Activated CD4-positive, alpha-beta T cell treated with anti-CD3 and anti-CD28 coated beads for 48 hours (primary cell): ENCODE data around the gene PRSS33.
A peak's percentile ranks its signal among the peaks of the same experiment; 100 is the strongest.

ENCODE experiments used
- DNase-seq: peaks from one replicate; pipeline ENCODE4 v3.0.0-alpha.2; 2020

PRSS33 gene

DNA sequence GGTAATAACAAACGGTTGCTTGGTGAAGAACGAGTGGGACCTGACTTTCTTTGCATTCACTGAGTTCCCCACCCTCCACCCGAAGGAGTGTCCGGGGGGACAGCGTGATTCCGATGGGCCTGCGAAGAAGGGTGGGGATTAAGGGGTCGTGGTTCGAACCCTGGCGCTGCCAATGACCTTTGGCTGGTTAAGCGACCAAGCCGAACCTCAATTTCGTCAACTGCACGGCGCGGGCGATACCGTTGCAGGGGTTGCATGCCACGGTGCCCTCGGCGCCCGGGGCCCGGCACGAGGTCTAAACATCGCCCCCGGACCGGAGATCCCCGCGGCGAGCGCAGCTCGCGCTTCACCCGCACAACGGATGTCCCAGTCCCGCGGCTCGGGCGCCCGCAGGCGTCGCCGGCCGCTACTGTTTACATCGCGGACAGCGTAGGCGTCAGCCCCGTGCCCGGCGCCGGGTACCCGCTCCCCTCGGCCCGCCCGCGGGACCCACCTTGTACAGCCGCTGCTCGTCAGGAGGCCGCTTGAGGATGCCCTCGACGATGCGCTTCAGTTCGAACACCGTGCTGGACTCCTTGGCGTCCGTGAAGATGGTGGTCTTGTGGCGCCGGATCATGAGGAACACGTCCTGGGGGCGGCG, 10.7 kb downstream of the PRSS33 start:
- DNase-seq, result peak; percentile 56

DNA sequence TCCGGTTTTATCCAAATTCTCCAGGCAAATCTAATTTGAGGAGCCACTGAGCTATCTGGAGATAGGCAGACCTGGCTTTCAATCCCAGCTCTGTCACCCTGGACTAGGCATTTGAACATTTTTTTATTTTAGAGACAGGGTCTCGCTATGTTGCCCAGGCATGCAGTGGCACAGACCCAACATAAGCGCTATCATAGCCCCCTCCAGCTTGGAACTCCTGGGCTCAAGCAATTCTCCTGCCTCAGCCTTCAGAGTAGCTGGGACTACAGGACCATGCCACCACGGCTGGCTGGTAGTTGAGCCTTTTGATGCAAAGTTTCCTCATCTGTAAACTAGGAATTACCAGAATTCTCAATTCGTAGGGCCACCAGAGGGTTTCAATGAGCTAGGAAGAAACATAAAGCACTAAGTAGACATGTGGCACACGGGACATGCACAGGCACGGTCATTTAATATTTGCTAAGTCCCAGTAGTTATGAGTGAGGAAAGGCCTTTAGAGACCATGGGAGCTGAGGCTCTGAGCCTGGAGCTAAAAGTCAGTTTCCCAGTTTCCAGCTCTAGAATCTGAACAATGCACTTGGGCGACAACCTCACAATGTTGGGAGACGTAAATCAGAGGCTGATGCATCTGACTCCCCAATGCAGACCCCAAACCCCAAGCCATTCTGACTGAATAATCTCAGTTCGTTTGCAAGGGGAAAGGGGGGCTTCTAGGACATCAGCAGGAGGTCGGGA, 11.4 kb downstream of the PRSS33 start:
- no peak for DNase-seq

DNA sequence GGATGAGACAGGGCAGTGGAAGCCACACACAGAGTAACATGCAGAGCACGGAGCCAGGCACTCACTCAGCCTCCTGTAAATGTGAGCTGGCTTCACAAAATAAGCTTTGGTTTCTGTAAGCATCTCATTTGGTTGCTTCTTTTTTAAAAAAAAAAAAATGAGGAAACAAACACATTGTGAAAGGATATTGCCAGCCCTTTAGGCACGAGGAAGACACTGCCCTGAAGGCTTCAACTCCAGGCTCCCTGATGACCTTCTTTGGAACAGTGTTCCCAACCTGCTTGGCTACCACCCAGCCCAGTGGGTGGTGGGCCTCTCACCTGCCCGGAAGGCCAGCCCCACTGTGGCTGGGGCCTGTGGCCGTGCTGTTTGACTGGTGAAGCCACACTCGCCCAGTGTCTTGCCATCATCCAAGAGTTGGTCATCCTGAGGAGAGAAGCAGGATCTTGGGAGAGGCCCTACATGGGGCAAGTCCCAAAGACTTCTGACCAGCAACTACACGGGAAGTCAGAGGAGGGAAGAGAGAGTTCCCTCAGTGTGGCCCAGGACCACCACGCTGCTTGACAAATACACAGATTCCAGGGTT, 12.1 kb downstream of the PRSS33 start:
- DNase-seq, result no peak

DNA sequence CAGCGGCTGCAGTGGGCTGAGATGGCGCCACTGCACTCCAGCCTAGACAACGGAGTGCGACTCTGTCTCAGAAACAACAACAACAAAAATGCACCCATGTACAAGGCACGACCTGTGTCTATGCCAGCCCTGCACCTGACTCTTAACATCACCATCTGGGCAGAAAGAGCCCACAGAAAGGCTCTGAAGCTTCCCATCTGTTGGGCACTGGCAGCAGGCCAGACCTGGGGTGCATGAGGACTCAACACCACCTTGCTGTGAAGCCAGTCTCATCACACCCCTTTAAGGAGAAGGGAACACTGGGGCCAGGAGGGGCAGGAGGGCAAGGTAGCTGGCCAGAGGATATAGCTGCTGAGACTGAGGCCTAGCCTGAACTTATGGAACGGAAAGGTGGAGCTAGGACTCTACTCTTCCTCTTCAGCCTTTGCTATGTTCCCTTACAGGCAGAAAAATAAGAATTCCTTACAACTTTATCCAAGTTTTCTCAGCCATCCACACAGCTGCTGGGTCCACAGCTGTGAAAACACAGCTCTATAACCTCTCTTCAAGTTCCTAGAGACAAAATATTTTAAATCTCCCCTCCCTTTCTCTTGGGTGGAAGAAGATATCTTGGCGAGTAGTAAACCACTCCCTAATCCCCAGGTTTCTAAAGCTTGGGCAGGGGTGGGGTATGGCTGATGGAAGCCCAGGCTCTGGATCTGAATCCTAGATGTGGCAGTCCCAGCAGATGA, 13.0 kb downstream of the PRSS33 start:
- DNase-seq, result no peak

DNA sequence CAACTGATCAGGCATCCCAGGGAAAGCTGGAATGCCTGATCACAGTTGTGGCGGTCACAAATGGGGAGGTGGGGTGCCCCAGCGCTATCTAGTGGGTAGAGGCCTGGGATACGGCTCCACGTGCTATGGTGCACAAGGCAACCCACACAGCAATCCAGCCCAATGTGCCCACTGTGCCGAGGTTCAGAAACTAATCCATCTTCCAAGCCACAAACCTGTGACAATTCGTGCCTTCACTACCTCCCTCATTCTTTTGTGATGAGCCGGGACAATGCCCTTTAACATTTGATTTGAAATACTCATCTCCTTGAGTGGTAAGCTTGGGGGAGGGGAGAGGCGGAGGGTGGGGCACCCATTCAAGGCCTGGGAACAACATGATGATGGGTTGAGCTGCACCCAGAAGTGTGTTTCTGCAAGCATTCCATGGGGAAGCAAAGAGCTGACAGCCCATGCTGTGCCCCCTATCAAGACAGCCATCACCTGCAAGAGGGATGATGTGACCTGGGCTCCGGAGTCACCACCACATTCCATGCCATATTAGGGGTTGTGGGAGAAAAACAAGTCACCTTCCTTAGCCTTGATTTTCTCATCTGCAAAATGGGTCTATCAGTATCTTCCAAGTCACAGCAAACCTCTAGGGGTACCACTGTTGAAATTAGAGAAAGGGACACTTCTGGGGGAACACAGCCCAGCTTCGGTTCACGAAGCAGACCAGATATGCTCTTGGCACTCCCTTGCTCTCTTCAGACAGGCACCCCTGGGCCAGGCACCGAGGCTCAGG, 14.0 kb downstream of the PRSS33 start:
- no peak for DNase-seq

DNA sequence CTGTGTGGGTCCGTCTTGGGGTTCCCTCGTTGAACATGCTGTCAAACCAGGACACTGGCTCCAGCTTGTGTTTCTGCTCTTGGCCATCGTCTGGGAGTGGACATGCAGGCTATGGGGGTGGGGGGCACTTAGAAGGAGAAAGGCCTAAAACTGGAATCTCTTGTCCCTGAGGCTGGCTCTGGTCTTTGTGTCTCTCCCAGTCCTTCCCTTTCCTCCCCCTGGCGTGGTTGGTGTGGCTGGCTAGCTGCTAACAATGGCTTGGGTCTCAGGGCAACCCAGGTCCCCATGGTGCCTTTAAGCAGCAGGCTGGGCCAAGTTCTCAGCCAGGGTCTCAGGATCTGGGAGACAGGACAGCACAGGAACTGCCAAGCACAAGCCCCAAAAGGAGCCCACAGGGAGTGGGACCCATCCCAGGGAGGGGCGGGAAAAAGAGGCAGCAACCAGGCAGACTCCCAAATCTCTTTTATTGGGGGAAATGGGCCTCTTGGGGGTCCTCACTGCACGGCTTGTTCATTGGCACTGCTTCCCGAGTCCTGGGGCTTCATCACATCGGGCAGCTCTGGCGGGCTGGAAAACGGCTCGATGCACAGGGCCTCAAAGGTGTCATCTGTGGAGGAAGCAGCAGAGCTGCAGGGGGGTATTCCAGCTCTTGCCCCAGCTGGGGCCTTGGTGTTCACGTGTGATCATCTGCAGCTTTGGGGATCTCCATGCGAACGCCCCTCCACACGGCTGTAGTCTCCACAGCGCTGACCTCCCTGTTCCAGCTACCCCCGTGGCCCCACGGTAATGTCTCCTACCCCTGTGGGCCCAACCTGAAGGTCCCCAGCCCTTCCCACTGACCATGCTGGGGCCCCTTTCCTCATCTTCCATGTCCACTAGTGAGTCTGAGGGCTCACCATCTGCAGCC, 15.6 kb downstream of the PRSS33 start:
- no peak for DNase-seq

DNA sequence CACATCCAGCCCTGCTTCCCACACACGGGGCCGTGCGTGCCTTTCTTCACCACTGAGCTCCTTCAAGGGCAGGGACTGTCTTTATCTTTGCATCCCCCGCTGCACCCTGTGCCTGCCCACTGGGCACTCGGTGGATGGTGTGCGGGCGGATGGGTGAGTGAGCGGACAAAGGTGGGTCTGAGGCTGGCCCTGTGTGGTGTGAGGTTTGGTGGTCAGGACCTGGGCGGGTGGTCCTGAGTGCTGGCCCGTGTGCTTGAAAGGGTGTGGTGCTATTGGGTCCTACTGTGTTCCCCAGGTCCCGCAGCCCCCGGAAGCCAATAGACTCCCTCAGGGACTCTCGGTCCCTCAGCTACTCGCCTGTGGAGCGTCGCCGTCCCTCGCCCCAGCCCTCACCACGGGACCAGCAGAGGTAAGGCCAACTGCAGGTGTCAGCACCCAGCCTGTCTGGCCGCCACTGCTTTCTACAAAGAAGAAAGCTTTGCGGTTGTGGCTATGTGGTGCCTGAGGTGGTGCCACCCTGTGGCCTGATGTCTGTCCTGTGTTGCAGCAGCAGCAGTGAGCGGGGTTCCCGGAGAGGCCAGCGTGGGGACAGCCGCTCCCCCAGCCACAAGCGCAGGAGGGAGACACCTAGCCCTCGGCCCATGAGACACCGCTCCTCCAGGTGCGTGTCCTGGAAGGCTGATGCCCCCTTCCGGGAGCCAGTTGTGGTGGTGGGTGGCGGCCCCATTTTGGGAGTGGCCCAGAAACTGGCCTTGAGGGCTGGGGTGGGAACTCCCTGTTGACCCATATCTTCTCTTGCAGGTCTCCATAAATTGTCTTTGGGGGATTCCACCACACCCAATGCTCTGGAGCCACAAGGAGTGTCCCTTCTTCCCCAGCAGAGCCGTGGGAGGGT, 17.1 kb downstream of the PRSS33 start:
- no peak for DNase-seq

DNA sequence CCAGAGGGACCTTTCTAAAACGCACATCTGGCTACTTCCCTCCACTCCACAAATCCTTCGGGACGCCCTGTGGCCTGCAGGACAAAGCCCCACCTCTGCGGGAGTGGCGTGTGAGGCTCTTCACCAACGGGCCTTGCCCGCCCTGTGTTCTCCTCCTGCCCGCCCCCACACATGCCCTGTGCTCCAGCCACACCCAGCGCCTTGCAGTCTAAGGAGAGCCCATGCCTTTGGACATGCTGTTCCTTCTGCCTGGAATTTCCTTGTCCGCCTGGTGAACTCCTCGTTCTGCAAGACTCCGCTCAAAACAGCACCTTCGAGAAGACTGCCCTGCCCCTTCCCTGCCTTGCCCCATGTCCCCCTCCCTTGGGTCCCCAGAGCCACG, 17.7 kb downstream of the PRSS33 start:
- DNase-seq, result no peak

DNA sequence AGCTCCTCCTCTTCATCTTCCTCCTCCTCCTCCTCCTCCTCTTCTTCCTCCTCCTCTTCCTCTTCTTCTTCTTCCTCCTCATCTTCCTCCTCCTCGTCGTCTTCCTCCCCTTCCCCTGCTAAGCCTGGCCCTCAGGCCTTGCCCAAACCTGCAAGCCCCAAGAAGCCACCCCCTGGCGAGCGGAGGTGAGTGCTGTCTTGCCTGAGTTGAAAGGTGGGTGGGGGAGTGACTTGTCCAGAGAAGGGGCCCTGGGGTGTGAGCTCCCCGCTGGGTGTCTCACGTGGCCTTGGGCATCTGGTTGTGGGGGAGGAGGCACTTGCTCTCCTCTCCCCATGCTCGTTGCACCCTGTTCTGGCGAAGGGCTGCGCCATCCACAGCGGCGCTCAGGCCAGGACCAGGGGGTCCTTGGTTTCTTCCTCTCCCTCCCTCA, 18.2 kb downstream of the PRSS33 start:
- DNase-seq, result no peak

DNA sequence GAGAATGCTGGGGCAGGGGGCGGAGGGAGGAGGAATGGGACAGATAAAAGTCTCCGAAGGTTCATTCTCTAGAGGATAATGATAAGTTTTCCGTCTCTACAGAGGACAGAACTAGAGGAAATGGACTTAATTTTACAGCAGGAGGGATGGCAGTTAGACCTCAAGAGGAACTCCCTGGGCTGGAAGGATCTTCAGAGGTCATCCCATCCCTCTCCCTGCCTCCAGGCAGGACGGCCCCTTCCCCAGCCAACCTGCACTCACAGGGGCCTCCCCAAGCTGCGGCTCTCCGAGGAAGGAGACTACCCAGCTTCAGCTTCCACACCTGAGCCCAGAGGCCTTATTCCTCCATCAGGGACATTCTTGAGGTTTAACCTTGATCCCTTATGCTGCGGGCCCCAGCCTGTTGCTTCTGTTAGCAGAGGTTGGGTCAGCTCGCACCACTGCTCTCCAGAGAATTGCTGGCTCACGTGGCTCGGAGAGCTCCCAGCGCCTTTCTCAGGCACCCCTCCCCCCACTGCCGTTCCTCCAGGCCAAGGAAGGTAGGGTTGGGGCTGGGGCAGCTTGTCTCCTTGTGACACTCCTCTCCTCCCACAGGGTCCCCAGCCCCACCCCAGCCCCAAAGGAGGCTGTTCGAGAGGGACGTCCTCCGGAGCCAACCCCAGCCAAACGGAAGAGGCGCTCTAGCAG, 18.8 kb downstream of the PRSS33 start:
- DNase-seq, result no peak

DNA sequence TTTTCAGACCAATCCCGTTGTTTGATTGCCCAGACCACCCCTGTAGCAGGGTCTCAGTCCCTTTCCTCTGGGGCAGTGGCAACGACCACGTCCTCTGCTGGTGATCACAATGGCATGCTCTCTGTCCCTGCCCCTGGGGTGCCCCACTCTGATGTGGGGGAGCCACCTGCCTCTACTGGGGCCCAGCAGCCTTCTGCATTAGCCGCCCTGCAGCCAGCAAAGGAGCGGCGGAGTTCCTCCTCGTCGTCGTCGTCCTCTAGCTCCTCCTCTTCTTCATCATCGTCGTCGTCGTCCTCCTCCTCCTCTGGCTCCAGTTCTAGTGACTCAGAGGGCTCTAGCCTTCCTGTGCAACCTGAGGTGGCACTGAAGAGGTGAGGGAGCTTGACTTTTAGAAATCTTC, 19.5 kb downstream of the PRSS33 start:
- DNase-seq, result no peak

DNA sequence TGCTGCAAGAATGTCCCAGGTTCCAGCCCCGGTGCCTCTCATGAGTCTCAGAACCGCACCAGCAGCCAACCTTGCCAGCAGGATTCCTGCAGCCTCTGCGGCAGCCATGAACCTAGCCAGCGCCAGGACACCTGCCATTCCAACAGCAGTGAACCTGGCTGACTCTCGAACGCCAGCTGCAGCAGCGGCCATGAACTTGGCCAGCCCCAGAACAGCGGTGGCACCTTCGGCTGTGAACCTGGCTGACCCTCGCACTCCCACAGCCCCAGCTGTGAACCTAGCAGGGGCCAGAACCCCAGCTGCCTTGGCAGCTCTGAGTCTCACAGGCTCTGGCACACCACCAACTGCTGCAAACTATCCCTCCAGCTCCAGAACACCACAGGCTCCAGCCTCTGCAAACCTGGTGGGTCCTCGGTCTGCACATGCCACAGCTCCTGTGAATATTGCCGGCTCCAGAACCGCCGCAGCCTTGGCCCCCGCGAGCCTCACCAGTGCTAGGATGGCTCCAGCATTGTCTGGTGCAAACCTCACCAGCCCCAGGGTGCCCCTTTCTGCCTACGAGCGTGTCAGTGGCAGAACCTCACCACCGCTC, 20.1 kb downstream of the PRSS33 start:
- no peak for DNase-seq

DNA sequence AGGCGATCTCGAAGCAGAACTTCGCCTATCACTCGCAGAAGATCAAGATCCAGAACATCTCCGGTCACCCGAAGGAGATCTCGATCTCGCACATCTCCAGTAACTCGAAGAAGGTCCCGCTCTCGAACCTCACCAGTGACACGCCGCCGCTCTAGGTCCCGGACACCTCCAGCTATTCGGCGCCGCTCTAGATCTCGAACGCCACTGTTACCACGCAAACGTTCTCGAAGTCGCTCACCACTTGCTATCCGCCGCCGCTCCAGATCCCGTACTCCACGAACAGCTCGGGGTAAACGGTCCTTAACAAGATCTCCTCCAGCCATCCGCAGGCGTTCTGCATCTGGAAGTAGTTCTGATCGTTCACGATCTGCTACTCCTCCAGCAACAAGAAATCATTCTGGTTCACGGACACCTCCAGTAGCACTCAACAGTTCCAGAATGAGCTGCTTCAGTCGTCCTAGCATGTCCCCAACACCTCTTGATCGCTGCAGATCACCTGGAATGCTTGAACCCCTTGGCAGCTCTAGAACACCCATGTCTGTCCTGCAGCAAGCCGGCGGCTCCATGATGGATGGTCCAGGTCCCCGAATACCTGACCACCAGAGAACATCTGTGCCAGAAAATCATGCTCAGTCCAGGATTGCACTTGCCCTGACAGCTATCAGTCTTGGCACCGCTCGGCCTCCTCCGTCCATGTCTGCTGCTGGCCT, 20.8 kb downstream of the PRSS33 start:
- DNase-seq, result no peak

DNA sequence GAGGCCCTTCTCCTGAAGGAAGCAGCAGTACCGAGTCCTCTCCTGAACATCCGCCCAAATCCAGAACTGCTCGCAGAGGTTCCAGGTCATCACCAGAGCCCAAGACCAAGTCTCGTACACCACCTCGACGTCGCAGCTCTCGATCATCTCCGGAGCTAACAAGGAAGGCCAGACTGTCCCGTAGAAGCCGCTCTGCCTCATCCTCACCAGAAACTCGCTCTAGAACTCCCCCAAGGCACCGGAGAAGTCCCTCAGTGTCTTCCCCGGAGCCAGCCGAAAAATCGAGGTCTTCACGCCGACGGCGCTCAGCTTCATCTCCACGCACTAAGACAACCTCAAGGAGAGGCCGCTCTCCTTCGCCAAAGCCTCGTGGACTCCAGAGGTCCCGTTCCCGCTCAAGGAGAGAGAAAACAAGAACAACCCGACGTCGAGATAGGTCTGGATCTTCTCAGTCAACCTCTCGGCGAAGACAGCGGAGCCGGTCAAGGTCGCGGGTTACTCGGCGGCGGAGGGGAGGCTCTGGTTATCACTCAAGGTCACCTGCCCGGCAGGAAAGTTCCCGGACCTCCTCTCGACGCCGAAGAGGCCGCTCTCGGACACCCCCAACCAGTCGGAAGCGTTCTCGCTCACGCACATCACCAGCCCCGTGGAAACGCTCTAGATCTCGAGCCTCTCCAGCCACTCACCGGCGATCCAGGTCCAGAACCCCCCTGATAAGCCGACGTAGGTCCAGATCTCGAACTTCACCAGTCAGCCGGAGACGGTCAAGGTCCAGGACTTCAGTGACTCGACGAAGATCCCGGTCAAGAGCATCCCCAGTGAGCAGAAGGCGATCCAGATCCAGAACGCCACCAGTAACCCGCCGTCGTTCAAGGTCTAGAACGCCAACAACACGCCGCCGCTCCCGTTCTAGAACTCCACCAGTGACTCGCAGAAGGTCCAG, 21.6 kb downstream of the PRSS33 start:
- DNase-seq, result no peak

DNA sequence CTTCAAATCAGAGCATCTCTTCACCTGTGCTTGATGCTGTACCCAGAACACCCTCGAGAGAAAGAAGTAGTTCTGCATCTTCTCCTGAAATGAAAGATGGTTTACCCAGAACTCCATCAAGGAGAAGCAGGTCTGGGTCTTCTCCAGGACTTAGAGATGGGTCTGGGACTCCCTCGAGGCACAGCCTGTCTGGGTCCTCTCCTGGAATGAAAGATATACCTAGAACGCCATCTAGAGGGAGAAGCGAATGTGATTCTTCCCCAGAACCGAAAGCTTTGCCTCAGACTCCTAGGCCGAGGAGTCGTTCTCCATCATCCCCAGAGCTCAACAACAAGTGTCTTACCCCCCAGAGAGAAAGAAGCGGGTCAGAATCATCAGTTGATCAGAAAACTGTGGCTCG, 22.6 kb downstream of the PRSS33 start:
- no peak for DNase-seq

DNA sequence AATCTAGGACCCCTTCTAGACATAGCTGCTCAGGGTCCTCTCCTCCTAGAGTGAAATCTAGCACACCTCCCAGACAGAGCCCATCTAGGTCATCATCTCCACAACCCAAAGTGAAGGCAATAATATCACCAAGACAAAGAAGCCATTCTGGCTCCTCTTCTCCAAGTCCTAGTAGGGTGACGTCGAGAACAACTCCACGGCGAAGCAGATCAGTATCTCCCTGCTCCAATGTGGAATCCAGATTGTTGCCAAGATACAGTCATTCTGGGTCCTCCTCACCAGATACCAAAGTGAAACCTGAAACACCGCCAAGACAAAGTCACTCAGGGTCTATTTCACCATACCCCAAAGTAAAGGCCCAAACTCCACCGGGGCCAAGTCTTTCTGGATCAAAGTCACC, 24.2 kb downstream of the PRSS33 start:
- no peak for DNase-seq

DNA sequence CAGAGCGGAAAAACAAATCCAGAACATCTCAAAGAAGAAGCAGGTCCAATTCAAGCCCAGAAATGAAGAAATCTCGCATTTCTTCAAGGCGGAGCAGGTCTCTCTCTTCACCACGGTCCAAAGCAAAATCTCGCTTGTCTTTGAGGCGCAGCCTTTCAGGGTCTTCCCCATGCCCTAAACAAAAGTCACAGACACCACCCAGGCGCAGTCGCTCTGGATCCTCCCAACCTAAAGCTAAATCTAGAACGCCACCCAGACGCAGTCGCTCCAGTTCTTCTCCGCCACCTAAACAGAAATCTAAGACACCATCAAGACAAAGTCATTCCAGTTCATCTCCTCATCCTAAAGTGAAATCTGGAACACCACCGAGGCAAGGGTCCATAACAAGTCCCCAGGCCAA, 24.6 kb downstream of the PRSS33 start:
- DNase-seq, result no peak
